Erythroblast (primary cell): ENCODE measurements around the gene CELF2.

Experiments used
- GATA1 ChIP-seq: IDR thresholded peaks from 2 replicates; pipeline ENCODE4 v1.6.1; 2011; ENCODE audit warnings: low read depth, mild to moderate bottlenecking, control low read depth, low read length, moderate library complexity
- POLR2A ChIP-seq: IDR thresholded peaks from 2 replicates; pipeline ENCODE4 v1.6.1; 2011; ENCODE audit warnings: mild to moderate bottlenecking, low read length

GRCh38 chr10:11164803-11165590 is 147.3 kb downstream of the CELF2 start:
- TF ChIP-seq POLR2A (peak; percentile 22), GATA1 (no peak)
